ENCODE measurements around the gene PTK6.

- no peak for TF ChIP-seq CTCF (IDR thresholded peaks at IDR 0.05)
- TF ChIP-seq POLR2A (IDR thresholded peaks at IDR 0.05), result no peak
Observed at GRCh38 chr20:63500151-63500901, 36.9 kb downstream of the PTK6 start.

All from testis (tissue), 2 donors.